ENCODE results near the gene GPR152. TPM values are rescaled to one million over a fixed set of nuclear protein-coding genes. Genes with fewer than 3 reads are reported as not detected.

GPR152 gene
- total RNA-seq, 2 experiments from 2014 or later: not detected

- Histone ChIP-seq H3K27me3 (ENCODE audit: control insufficient read depth in 1 of 2, insufficient read depth in 2 of 2, low read length in 2 of 2) (no peaks in the 10 kb centered on the region), H3K27ac (ENCODE audit: low read depth in 1 of 2, low read length in 2 of 2) (no peak overlapping the region), H3K9me3 (ENCODE audit: control insufficient read depth in 1 of 2, insufficient read depth in 1 of 2, low read length in 2 of 2) (no peaks in the 10 kb centered on the region), H3K4me3 (ENCODE audit: low read length) (no peak overlapping the region), H3K4me1 (ENCODE audit: insufficient read depth, low read length) (peaks cover 49% of the 10 kb centered on the region), H3K36me3 (ENCODE audit: insufficient read depth, low read length) (peaks cover 85% of the 10 kb centered on the region)
- H3K4me1 Mint-ChIP-seq (ENCODE audit: low read depth): peaks cover 37% of the 10 kb centered on the region
- peak overlapping the region; percentile 68 for H3K27ac Mint-ChIP-seq
- H3K9me3 Mint-ChIP-seq: no peaks in the 10 kb centered on the region
- no peaks in the 10 kb centered on the region for H3K27me3 Mint-ChIP-seq
- ChIA-PET CTCF (interaction anchor here (1.0 kb wide), 1 partner anchor 134 kb away, joined by 3 read pairs; no protein-coding TSS in a partner anchor), POLR2A (interaction anchor here (1.1 to 2.0 kb wide), 4 partner anchors 8 to 70 kb away, joined by 4 to 15 read pairs (median 5); partner anchors contain the start of genes AIP and PTPRCAP)
- ATAC-seq (ENCODE audit: poor library complexity) (no peak), DNase-seq (peak in 1 of 14 experiments; percentile 18)
- intact Hi-C loops (cut with DNase I, micrococcal nuclease): no loop called here
- H3K4me3 Mint-ChIP-seq: no peak overlapping the region
- peaks cover 72% of the 10 kb centered on the region for H3K36me3 Mint-ChIP-seq (ENCODE audit: low read depth)
- TF ChIP-seq, protein P1, sequence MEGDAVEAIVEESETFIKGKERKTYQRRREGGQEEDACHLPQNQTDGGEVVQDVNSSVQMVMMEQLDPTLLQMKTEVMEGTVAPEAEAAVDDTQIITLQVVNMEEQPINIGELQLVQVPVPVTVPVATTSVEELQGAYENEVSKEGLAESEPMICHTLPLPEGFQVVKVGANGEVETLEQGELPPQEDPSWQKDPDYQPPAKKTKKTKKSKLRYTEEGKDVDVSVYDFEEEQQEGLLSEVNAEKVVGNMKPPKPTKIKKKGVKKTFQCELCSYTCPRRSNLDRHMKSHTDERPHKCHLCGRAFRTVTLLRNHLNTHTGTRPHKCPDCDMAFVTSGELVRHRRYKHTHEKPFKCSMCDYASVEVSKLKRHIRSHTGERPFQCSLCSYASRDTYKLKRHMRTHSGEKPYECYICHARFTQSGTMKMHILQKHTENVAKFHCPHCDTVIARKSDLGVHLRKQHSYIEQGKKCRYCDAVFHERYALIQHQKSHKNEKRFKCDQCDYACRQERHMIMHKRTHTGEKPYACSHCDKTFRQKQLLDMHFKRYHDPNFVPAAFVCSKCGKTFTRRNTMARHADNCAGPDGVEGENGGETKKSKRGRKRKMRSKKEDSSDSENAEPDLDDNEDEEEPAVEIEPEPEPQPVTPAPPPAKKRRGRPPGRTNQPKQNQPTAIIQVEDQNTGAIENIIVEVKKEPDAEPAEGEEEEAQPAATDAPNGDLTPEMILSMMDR (IDR thresholded peaks at IDR 0.05): no peak
These were observed 38.2 kb upstream of the GPR152 start for GRCh38 chr11:67490727-67491065.

DNA sequence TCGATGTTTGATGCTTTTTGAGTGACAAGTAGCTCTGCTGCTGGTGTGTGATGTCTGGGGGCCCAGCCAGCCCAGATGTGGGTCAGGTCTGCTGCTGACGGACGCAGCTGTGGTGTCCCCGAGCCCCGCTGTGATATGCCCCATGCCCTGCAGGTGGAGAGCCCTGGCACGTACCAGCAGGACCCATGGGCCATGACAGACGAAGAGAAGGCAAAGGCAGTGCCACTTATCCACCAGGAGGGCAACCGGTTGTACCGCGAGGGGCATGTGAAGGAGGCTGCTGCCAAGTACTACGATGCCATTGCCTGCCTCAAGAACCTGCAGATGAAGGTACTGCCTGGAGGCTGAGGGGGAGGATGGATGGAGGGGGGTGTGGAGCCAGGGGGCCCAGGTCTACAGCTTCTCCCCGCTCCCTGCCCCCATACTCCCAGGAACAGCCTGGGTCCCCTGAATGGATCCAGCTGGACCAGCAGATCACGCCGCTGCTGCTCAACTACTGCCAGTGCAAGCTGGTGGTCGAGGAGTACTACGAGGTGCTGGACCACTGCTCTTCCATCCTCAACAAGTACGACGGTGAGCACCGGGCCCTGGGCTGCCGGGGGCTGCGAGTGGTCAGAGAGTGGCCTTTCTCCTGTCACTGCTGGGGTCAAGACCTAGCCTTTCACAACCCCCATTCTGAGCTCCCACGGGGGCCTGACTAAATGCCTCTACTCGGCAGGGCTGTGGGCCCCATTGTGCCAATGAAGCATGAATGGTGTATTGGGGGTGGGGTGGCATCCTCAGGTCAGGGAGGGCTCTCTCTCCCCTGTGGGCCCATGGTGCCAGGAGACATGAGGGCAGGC, 37.6 kb upstream of the GPR152 start:
- Histone ChIP-seq H3K27ac (ENCODE audit: low read depth in 1 of 2, low read length in 2 of 2) (no peak overlapping the region), H3K9me3 (ENCODE audit: control insufficient read depth in 1 of 2, insufficient read depth in 1 of 2, low read length in 2 of 2) (no peaks in the 10 kb centered on the region), H3K27me3 (ENCODE audit: control insufficient read depth in 1 of 2, insufficient read depth in 2 of 2, low read length in 2 of 2) (no peaks in the 10 kb centered on the region), H3K4me1 (ENCODE audit: insufficient read depth, low read length) (peaks cover 54% of the 10 kb centered on the region), H3K36me3 (ENCODE audit: insufficient read depth, low read length) (peaks cover 79% of the 10 kb centered on the region), H3K4me3 (ENCODE audit: low read length) (no peak overlapping the region)
- DNase-seq (peak in 1 of 14 experiments; percentile 31), ATAC-seq (ENCODE audit: poor library complexity) (no peak)
- Mint-ChIP-seq H3K4me1 (ENCODE audit: low read depth) (peaks cover 42% of the 10 kb centered on the region), H3K27ac (peak overlapping the region; percentile 74), H3K27me3 (no peaks in the 10 kb centered on the region), H3K36me3 (ENCODE audit: low read depth) (peaks cover 67% of the 10 kb centered on the region), H3K4me3 (no peak overlapping the region), H3K9me3 (no peaks in the 10 kb centered on the region)
- intact Hi-C loops (cut with DNase I, micrococcal nuclease): loop anchor here in 1 of 2 experiments (10.0 kb wide), 1 partner anchor 205 kb away; the partner anchor contains the start of gene ANKRD13D
- TF ChIP-seq, protein P1 (IDR thresholded peaks at IDR 0.05): no peak
- CTCF ChIA-PET: interaction anchor here (1.0 kb wide), 1 partner anchor 134 kb away, joined by 3 read pairs; no protein-coding TSS in a partner anchor
- POLR2A ChIA-PET: interaction anchor here (1.2 to 2.0 kb wide), 3 partner anchors 45 to 69 kb away, joined by 4 to 15 read pairs (median 5); partner anchors contain the start of gene PTPRCAP

DNA sequence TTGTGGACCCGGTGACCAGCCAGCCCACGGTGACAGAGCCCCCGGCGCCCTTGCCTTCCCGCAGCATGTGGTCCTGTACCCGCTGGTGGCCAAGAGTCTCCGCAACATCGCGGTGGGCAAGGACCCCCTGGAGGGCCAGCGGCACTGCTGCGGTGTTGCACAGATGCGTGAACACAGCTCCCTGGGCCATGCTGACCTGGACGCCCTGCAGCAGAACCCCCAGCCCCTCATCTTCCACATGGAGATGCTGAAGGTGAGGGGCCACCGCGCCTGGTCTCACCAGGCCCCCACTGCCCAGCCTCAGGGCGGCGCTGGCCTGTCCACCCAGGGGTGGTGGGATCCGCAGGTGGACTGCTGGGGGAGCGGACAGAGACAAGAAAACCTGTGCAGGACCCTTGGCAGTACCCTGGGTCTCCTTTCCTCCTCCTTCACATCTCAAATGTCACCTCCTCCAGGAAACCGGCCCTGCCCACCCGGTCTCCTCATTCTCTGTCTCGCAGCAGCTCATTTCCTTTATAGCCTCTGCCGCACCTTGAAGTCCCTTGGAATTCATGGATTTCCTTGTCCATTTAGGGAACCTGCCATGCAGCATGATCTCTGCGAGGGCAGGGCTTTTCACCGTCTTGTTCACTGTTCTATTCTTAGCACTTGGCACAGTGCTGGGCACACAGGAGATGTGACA, 36.8 kb upstream of the GPR152 start:
- no peaks in the 10 kb centered on the region for H3K9me3 Mint-ChIP-seq
- TF ChIP-seq, protein P1 (IDR thresholded peaks at IDR 0.05): no peak
- Histone ChIP-seq H3K4me3 (ENCODE audit: low read length) (no peak overlapping the region), H3K36me3 (ENCODE audit: insufficient read depth, low read length) (peaks cover 73% of the 10 kb centered on the region), H3K27ac (ENCODE audit: low read depth in 1 of 2, low read length in 2 of 2) (no peak overlapping the region), H3K4me1 (ENCODE audit: insufficient read depth, low read length) (peaks cover 62% of the 10 kb centered on the region), H3K27me3 (ENCODE audit: control insufficient read depth in 1 of 2, insufficient read depth in 2 of 2, low read length in 2 of 2) (no peaks in the 10 kb centered on the region), H3K9me3 (ENCODE audit: control insufficient read depth in 1 of 2, insufficient read depth in 1 of 2, low read length in 2 of 2) (no peaks in the 10 kb centered on the region)
- no peak for DNase-seq
- no peaks in the 10 kb centered on the region for H3K27me3 Mint-ChIP-seq
- H3K4me3 Mint-ChIP-seq: no peak overlapping the region
- H3K36me3 Mint-ChIP-seq (ENCODE audit: low read depth): peaks cover 74% of the 10 kb centered on the region
- ChIA-PET POLR2A (interaction anchor here (1.0 to 1.9 kb wide), 2 partner anchors 21 to 97 kb away, joined by 3 to 4 read pairs; partner anchors contain the start of gene RAD9A), CTCF (no interaction called here)
- intact Hi-C loops (cut with DNase I, micrococcal nuclease): loop anchor here in 1 of 2 experiments (10.0 kb wide), 1 partner anchor 205 kb away; the partner anchor contains the start of gene ANKRD13D
- H3K4me1 Mint-ChIP-seq (ENCODE audit: low read depth): peaks cover 49% of the 10 kb centered on the region
- ATAC-seq (ENCODE audit: poor library complexity): no peak
- H3K27ac Mint-ChIP-seq: peak overlapping the region; percentile 74
